GM12874 (cell line): ENCODE data around the gene PCIF1.

ENCODE experiments used
- TF ChIP-seq, protein P1 (sequence below): IDR thresholded peaks from 2 replicates; pipeline ENCODE4 v1.5.1; 2011; ENCODE audit warnings: low read depth, mild to moderate bottlenecking, control low read depth, low read length, moderate library complexity; ENCODE audit not compliant: insufficient read depth

PCIF1 gene

DNA sequence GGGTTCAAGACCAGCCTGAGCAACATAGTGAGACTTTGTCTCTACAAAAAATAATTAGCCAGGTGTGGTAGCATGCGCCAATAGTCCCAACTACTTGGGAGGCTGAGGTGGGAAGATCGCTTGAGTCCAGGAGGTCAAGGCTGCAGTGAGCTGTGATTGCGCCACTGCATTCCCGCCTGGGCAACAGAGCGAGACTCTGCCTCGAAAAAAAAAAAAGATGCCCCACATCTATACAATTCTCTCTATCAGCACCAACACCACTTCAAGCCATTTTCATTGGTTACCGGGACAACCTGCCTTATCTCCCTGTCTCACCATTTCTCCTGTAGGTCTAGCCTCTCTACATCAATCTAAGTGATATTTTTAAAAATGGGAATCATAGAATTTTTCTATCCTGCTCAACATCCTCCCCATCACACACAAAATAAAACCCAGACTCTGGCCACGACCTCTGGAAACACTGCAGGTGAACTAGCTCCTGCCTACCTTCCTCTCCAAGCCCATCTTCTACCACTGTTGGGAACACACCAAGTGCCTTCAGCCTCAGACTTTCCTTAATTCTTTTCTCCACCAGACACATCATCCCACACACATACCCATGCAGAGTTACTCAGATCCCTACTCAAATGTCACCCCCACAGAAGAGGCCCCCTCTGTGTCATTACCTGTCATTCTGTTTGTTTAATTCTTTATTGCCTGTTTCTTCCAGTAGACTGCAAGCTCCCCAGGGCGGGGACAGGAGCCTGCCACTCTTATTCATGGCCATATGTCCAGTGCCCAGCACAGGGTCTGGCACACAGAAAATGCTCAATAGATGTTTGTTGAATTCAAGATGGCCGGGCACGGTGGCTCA is 12.9 kb upstream of the PCIF1 start:
- TF ChIP-seq, protein P1, sequence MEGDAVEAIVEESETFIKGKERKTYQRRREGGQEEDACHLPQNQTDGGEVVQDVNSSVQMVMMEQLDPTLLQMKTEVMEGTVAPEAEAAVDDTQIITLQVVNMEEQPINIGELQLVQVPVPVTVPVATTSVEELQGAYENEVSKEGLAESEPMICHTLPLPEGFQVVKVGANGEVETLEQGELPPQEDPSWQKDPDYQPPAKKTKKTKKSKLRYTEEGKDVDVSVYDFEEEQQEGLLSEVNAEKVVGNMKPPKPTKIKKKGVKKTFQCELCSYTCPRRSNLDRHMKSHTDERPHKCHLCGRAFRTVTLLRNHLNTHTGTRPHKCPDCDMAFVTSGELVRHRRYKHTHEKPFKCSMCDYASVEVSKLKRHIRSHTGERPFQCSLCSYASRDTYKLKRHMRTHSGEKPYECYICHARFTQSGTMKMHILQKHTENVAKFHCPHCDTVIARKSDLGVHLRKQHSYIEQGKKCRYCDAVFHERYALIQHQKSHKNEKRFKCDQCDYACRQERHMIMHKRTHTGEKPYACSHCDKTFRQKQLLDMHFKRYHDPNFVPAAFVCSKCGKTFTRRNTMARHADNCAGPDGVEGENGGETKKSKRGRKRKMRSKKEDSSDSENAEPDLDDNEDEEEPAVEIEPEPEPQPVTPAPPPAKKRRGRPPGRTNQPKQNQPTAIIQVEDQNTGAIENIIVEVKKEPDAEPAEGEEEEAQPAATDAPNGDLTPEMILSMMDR: no peak

DNA sequence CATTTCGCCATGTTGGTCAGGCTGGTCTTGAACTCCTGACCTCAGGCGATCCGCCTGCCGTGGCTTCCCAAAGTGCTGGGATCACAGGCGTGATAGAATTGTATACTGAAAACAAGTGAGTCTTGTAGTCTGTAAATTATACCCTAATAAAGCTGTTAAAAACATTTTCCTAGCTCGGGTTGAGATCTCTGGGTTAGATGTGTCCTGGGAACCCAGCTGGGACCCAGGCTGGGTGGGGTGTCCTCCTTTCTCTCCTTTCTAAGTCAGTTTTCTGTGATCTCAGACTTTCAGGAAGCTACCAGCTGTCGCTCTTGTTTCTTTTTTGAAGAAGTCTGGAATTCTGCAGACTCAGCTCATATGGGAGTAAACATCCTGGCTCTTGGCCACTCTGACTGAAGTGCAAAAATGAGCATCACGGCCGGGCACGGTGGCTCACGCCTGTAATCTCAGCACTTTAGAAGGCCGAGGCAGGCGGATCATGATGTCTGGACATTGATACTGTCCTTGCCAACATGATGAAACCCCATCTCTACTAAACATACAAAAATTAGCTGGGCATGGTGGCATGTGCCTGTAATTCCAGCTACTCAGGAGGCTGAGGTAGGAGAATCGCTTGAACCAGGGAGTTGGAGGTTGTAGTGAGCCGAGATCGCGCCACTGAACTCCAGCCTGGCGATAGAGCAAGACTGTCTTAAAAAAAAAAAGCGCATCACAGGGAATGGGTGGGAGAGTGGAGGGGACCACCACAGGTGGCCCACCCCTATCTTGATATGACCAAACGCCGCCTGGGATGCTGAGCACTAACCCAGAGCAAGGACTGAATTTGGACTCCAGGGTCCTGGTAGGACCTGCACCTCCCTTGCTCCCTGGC is 9.9 kb upstream of the PCIF1 start:
- TF ChIP-seq, protein P1: no peak

DNA sequence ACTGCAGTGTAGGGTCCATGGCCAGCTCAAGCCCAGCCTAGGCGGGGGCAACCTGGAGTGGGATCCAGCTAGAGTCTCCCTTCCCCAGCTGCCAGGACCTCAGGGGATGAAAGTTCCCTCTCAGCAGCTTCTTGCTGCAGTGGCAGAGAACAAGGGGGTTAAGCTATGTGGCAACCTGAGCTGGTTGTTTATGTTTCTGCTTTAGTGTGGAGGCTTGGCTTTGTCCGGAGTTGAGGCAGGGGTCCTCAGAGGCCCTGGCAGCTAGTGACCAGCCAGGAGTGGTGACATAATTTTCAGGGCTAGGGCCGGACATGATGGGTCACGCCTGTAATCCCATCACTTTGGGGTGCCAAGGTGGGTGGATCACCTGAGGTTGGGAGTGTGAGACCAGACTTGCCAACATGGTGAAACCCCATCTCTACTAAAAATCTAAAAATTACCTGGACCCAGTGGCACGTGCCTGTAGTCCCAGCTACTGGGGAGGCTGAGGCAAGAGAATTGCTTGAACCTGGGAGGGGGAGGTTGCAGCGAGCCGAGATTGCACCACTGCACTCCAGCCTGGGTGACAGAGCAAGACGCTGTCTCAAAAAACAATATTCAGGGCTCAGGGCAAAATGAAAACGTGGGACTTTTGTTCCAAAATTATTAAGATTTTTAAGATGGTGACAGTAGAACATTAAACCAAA is 8.5 kb upstream of the PCIF1 start:
- TF ChIP-seq, protein P1: no peak

DNA sequence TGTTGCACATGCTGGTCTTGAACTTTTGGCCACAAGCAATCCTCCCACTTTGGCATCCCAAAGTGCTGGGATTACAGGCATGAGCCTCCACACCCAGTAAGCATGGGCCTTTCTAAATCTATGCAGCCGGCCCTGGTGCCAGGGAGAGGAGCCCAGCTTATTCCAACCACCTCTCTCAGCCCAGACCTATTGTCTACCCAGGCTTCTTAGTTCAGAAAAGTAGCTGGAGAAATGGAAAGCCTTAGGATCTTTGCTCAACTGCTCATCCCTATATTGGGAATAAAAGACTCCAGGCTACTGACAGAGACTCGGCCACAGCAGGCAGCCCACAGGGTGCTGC is 7.8 kb upstream of the PCIF1 start:
- TF ChIP-seq, protein P1: no peak

DNA sequence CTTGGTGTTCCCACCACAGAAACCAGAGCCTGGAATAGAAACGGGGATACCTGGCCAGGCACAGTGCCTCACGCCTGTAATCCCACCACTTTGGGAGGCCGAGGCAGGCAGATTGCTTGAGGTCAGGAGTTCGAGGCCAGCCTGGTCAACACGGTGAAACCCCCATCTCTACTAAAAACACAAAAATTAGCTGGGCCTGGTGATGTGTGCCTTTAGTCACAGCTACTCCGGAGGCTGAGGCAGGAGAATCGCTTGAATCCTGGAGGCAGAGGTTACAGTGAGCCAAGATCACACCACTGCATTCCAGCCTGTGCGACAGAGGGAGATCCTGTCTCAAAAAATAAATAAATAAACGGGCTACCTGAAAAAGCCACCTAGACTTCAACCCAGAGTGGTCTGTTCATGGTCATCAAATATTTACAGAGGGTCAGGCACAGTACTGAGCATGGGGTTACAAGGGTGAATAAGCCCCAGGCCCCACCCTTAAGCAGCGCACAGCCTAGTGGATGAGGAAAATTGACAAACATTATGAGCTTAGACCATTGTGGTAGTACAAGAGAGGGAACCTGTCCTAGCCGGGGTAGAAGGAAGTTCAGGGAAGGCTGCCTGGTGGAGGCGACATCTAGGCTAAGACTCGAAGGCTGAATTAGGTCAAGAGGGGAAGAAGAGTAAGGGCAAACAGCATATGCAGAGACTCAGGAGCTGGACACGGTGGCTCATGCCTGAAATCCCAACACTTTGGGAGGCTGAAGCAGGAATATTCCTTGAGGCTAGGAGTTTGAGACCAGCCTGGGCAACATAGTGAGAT is 7.2 kb upstream of the PCIF1 start:
- TF ChIP-seq, protein P1: no peak

DNA sequence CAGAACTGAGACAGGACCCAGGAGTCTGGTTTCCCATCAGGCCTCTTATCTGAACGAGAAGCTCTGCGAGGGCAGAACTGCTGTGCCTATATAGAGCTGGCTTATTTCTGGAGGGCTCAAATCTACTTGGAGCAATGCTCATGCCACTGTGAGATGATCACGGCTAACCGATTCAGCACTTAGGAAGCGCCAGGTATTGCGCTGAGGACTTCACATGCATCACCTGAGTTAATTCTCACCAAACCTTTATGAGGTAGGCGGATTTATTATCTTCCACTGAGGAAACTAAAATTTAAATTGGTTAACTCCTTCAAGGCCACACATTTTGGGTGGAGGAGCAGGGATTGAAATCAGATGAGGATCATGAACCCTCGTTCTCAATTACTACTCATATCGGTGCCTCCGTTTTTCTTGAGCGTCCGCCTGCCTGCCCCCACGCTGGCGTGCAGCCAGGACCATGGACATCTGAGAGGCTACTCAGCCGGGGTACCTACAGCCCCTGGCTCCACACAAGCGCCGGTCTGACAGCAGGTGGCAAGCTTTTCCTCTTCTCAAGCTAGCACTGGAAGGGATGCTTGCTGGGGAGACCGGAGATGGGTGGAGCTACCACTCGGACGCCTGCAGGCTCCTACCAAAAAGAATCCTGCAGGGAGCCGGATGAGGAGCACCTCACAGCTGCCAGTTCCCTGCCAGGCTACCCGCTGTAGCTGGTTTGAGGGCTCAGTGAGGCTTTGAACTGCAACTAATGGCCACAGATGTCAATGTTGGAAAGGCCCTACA is 1.0 kb upstream of the PCIF1 start:
- TF ChIP-seq, protein P1: 0 out of 2 replicates have a peak, but pooled peaks have one; percentile 24
